ENCODE results near the gene OR51B4. TPM values are rescaled to one million over a fixed set of nuclear protein-coding genes. Genes with fewer than 3 reads are reported as not detected.

Gene OR51B4
- total RNA-seq (not detected), polyA plus RNA-seq (not detected)
- long read RNA-seq, donor 1, result 0 reads
- long read RNA-seq, donor 2, result 0 reads

GRCh38 chr11:5301846-5302245 lies at the start of gene OR51B4:
TSS of gene OR51B4 (minus strand) at chr11:5301946. CDS start at chr11:5301946, 0 bp downstream.
- no peak within 1 kb of the TSS for H3K4me3 ChIP-seq
- H3K9me3 ChIP-seq, result no peaks in the 10 kb centered on the region
- H3K27ac ChIP-seq, result no peak within 1 kb of the TSS
- no peak for TF ChIP-seq CTCF (IDR thresholded peaks at IDR 0.05)
- intact Hi-C loops (cut with DNase I), result no loop called here
- H3K27me3 ChIP-seq (ENCODE audit: insufficient read depth in 3 of 3, low read length in 2 of 3), result no peaks in the 10 kb centered on the region
- ATAC-seq (no peak), DNase-seq (no peak)
- 88 to 91% (median 88%) methylated on average over 2 of the region's 2 CpGs for WGBS, 3 donors
- no peaks in the 10 kb centered on the region for H3K36me3 ChIP-seq (ENCODE audit: insufficient read depth in 1 of 2, low read depth in 1 of 2)
- H3K4me1 ChIP-seq, result no peaks in the 10 kb centered on the region

GRCh38 chr11:5351208-5351607 lies 49.5 kb upstream of the OR51B4 start, which contains the start of gene OR51B6:
TSS of gene OR51B6 (plus strand) at chr11:5351508. CDS start at chr11:5351508, 0 bp downstream.
- H3K27ac ChIP-seq, result no peak within 1 kb of the TSS
- 50 to 61% (median 53%) methylated on average over 1 of the region's 1 CpG for WGBS, 3 donors
- H3K4me3 ChIP-seq, result no peak within 1 kb of the TSS
- no peaks in the 10 kb centered on the region for H3K27me3 ChIP-seq (ENCODE audit: insufficient read depth in 3 of 3, low read length in 2 of 3)
- no peaks in the 10 kb centered on the region for H3K36me3 ChIP-seq (ENCODE audit: insufficient read depth in 1 of 2, low read depth in 1 of 2)
- no peak for TF ChIP-seq CTCF (IDR thresholded peaks at IDR 0.05)
- H3K9me3 ChIP-seq, result no peaks in the 10 kb centered on the region
- DNase-seq, result no peak
- H3K4me1 ChIP-seq, result no peaks in the 10 kb centered on the region
- intact Hi-C loops (cut with DNase I), result no loop called here
- ATAC-seq, result no peak

- H3K4me3 ChIP-seq, result no peak overlapping the region
- no peaks in the 10 kb centered on the region for H3K4me1 ChIP-seq
- H3K27me3 ChIP-seq (ENCODE audit: insufficient read depth in 3 of 3, low read length in 2 of 3), result no peaks in the 10 kb centered on the region
- intact Hi-C loops (cut with DNase I), result no loop called here
- H3K36me3 ChIP-seq (ENCODE audit: insufficient read depth in 1 of 2, low read depth in 1 of 2), result no peaks in the 10 kb centered on the region
- H3K9me3 ChIP-seq, result no peaks in the 10 kb centered on the region
- ATAC-seq, result no peak
- H3K27ac ChIP-seq, result no peak overlapping the region
- 23 to 43% (median 26%) methylated on average over 1 of the region's 1 CpG for WGBS, 3 donors
- no peak for DNase-seq
- TF ChIP-seq CTCF (IDR thresholded peaks at IDR 0.05), result no peak
Measured at GRCh38 chr11:5349550-5349949, 47.8 kb upstream of the OR51B4 start.

- ATAC-seq (no peak), DNase-seq (no peak)
- intact Hi-C loops (cut with DNase I), result no loop called here
- Histone ChIP-seq H3K27ac (no peak overlapping the region), H3K9me3 (no peaks in the 10 kb centered on the region), H3K4me1 (no peaks in the 10 kb centered on the region), H3K36me3 (ENCODE audit: insufficient read depth in 1 of 2, low read depth in 1 of 2) (no peaks in the 10 kb centered on the region), H3K27me3 (ENCODE audit: insufficient read depth in 3 of 3, low read length in 2 of 3) (no peaks in the 10 kb centered on the region), H3K4me3 (no peak overlapping the region)
- 29 to 37% (median 29%) methylated on average over 3 of the region's 3 CpGs for WGBS, 3 donors
- TF ChIP-seq CTCF (IDR thresholded peaks at IDR 0.05), result no peak
Measured at GRCh38 chr11:5348551-5349194, 46.9 kb upstream of the OR51B4 start.

GRCh38 chr11:5345831-5346230 lies 44.1 kb upstream of the OR51B4 start:
- Histone ChIP-seq H3K27ac (no peak overlapping the region), H3K9me3 (no peaks in the 10 kb centered on the region), H3K4me3 (no peak overlapping the region), H3K27me3 (ENCODE audit: insufficient read depth in 3 of 3, low read length in 2 of 3) (no peaks in the 10 kb centered on the region), H3K36me3 (ENCODE audit: insufficient read depth in 1 of 2, low read depth in 1 of 2) (no peaks in the 10 kb centered on the region), H3K4me1 (no peaks in the 10 kb centered on the region)
- intact Hi-C loops (cut with DNase I), result no loop called here
- 62 to 72% (median 65%) methylated on average over 3 of the region's 3 CpGs for WGBS, 3 donors
- DNase-seq, result no peak
- no peak for ATAC-seq
- no peak for TF ChIP-seq CTCF (IDR thresholded peaks at IDR 0.05)

All from psoas muscle (tissue), 8 donors.